HepG2 (cell line): ENCODE data around the gene DMAC2L. TPM values are rescaled to one million over a fixed set of nuclear protein-coding genes. Genes with fewer than 3 reads are reported as not detected.

Experiments used
- ATF2 ChIP-seq: sonication (generic); formaldehyde crosslinking; IDR thresholded peaks from 2 replicates; pipeline ENCODE4 v1.4.0; 2020; ENCODE audit warnings: missing genetic modification reagents
- BCLAF1 ChIP-seq: fragments of 450-650 bp; IDR thresholded peaks from 2 replicates; pipeline ENCODE4 v1.6.1; 2017; ENCODE audit warnings: mild to moderate bottlenecking
- CBX5 ChIP-seq: sonication (generic); formaldehyde crosslinking; IDR thresholded peaks from 2 replicates; pipeline ENCODE4 v1.4.0; 2020; ENCODE audit warnings: missing genetic modification reagents, borderline replicate concordance
- DZIP1 ChIP-seq: sonication (generic); formaldehyde crosslinking; IDR thresholded peaks from 2 replicates; pipeline ENCODE4 v1.5.0; 2020; ENCODE audit warnings: mild to moderate bottlenecking, missing genetic modification reagents
- GLMP ChIP-seq: sonication (generic); formaldehyde crosslinking; IDR thresholded peaks from 2 replicates; pipeline ENCODE4 v1.9.0; 2021; ENCODE audit warnings: missing genetic modification reagents, mild to moderate bottlenecking, borderline replicate concordance
- HNF4G ChIP-seq, 2 experiments: sonication (generic) in 1 of 2; formaldehyde crosslinking in 1 of 2; IDR thresholded peaks; 2 replicates each; pipeline versions ENCODE4 v1.4.0 to v1.6.1; 2011 to 2020; ENCODE audit warnings: borderline replicate concordance in 2 of 2, low read depth in 2 of 2, mild to moderate bottlenecking in 2 of 2, low read length in 1 of 2, missing genetic modification reagents in 1 of 2, moderate library complexity in 1 of 2
- HNRNPLL ChIP-seq: fragments of 200-400 bp; formaldehyde crosslinking; IDR thresholded peaks from 2 replicates; pipeline ENCODE4 v1.6.1; 2017; ENCODE audit warnings: mild to moderate bottlenecking, low read depth, low read length; ENCODE audit not compliant: poor library complexity, severe bottlenecking
- NFKBIZ ChIP-seq: IDR thresholded peaks from 2 replicates; pipeline ENCODE4 v1.6.1; 2018; ENCODE audit warnings: missing genetic modification reagents, missing compliant biosample characterization
- PHF5A ChIP-seq: IDR thresholded peaks from one replicate; pipeline ENCODE4 v1.6.1; 2018; ENCODE audit warnings: low read depth, missing genetic modification reagents; ENCODE audit not compliant: unreplicated experiment
- POGZ ChIP-seq: sonication (generic); formaldehyde crosslinking; IDR thresholded peaks from 2 replicates; pipeline ENCODE4 v1.4.0; 2020; ENCODE audit warnings: mild to moderate bottlenecking, missing genetic modification reagents
- SYNCRIP ChIP-seq: fragments of 200-400 bp; formaldehyde crosslinking; IDR thresholded peaks from 2 replicates; pipeline ENCODE4 v1.6.1; 2018; ENCODE audit warnings: mild to moderate bottlenecking, low read depth, low read length; ENCODE audit not compliant: insufficient read depth
- U2AF2 ChIP-seq: fragments of 200-400 bp; formaldehyde crosslinking; IDR thresholded peaks from 2 replicates; pipeline ENCODE4 v1.6.1; 2017; ENCODE audit warnings: low read depth, mild to moderate bottlenecking, low read length
- ZNF260 ChIP-seq: sonication (generic); formaldehyde crosslinking; IDR thresholded peaks from 2 replicates; pipeline ENCODE4 v1.4.0; 2020; ENCODE audit warnings: missing genetic modification reagents, low read depth, mild to moderate bottlenecking, borderline replicate concordance
- ZNF569 ChIP-seq: sonication (generic); formaldehyde crosslinking; IDR thresholded peaks from 2 replicates; pipeline ENCODE4 v1.5.0; 2020; ENCODE audit warnings: mild to moderate bottlenecking, missing genetic modification reagents, moderate library complexity, borderline replicate concordance
- ZNF577 ChIP-seq: sonication (generic); formaldehyde crosslinking; IDR thresholded peaks from 2 replicates; pipeline ENCODE4 v1.4.0; 2020; ENCODE audit warnings: mild to moderate bottlenecking, low read depth, missing genetic modification reagents, borderline replicate concordance
- ZNF775 ChIP-seq: sonication (generic); formaldehyde crosslinking; IDR thresholded peaks from 2 replicates; pipeline ENCODE4 v1.4.0; 2020; ENCODE audit warnings: missing genetic modification reagents, mild to moderate bottlenecking, moderate library complexity, borderline replicate concordance
- ZNF83 ChIP-seq: sonication (generic); formaldehyde crosslinking; IDR thresholded peaks from 2 replicates; pipeline ENCODE4 v1.4.0; 2020; ENCODE audit warnings: missing genetic modification reagents, mild to moderate bottlenecking, borderline replicate concordance
- ZNF841 ChIP-seq: sonication (generic); formaldehyde crosslinking; IDR thresholded peaks from 2 replicates; pipeline ENCODE4 v1.8.1; 2023; ENCODE audit warnings: missing genetic modification reagents, borderline replicate concordance
- polyA plus RNA-seq, 8 experiments: library from polyadenylated mRNA; depleted of rRNA in 3 of 8; stranded (reverse) in 7 of 8; unstranded in 1 of 8; fragments of >200 nt; fragmentation: Illumina TruSeq in 4 of 8; extraction: Trizol in 4 of 8; gene quantifications; 2 replicates each; pipeline versions ENCODE4 v1.2.1 to v1.2.3, GENCODE V29; 2011 to 2016; ENCODE audit warnings: low read depth in 4 of 8, missing spikeins in 1 of 8, mixed read lengths in 1 of 8; ENCODE audit not compliant: insufficient read depth in 1 of 8
- total RNA-seq, 5 experiments: library from RNA; depleted of rRNA; stranded (reverse); fragments of >200 nt; fragmentation: Illumina TruSeq; extraction: Trizol; gene quantifications; 2 replicates each; pipeline ENCODE4 v1.2.3, GENCODE V29; 2016; ENCODE audit warnings: low read depth in 1 of 5

The DMAC2L gene
- total and polyA plus RNA-seq, 2 of the 13 experiments (the other 11 are each of a cell fraction or from before 2014, with no cell fraction given), result 19.4 to 23.2 TPM

GRCh38 chr14:50311972-50312733, at the start of gene DMAC2L, which contains the start of gene L2HGDH (continued):
- TF ChIP-seq CBX5 (CRISPR knock-in tag) (0 out of 2 replicates have a peak, but pooled peaks have one; percentile 27), U2AF2 (no peak), BCLAF1 (no peak), NFKBIZ (CRISPR knock-in tag) (0 out of 2 replicates have a peak, but pooled peaks have one; percentile 12), ZNF569 (CRISPR knock-in tag) (0 out of 2 replicates have a peak, but pooled peaks have one; percentile 92), DZIP1 (CRISPR knock-in tag) (peak; percentile 99), ATF2 (CRISPR knock-in tag) (no peak), SYNCRIP (no peak), ZNF260 (no peak), ZNF841 (CRISPR knock-in tag) (no peak), PHF5A (no peak), POGZ (CRISPR knock-in tag) (peak; percentile 89), ZNF83 (CRISPR knock-in tag) (no peak), GLMP (CRISPR knock-in tag) (peak; percentile 73; the same call in 1 of the 2 replicates), ZNF775 (CRISPR knock-in tag) (0 out of 2 replicates have a peak, but pooled peaks have one; percentile 61), ZNF577 (CRISPR knock-in tag) (no peak), HNF4G (IDR thresholded peaks at IDR 0.05; ENCODE audit: borderline replicate concordance, low read depth, low read length) (no peak), HNF4G (CRISPR knock-in tag; IDR thresholded peaks at IDR 0.05; ENCODE audit: borderline replicate concordance, low read depth) (no peak; the same call in 1 of the 2 replicates), HNRNPLL (peak; percentile 80)
